Activated CD8-positive, alpha-beta memory T cell treated with anti-CD3 and anti-CD28 coated beads, Interleukin-2, amount 50 U/mL, for 24 hours (primary cell): ENCODE results near the gene ZBTB12.
"Not testable (repeated sequence)": the region's sequence is repeated elsewhere in the genome, so short reads cannot be mapped to it uniquely, and the experiment has no call there.

Experiments used
- DNase-seq: peaks from one replicate; pipeline ENCODE4 v3.0.0-alpha.2; 2020; ENCODE audit errors: extremely low read depth

ZBTB12 gene, protein sequence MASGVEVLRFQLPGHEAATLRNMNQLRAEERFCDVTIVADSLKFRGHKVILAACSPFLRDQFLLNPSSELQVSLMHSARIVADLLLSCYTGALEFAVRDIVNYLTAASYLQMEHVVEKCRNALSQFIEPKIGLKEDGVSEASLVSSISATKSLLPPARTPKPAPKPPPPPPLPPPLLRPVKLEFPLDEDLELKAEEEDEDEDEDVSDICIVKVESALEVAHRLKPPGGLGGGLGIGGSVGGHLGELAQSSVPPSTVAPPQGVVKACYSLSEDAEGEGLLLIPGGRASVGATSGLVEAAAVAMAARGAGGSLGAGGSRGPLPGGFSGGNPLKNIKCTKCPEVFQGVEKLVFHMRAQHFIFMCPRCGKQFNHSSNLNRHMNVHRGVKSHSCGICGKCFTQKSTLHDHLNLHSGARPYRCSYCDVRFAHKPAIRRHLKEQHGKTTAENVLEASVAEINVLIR

DNA sequence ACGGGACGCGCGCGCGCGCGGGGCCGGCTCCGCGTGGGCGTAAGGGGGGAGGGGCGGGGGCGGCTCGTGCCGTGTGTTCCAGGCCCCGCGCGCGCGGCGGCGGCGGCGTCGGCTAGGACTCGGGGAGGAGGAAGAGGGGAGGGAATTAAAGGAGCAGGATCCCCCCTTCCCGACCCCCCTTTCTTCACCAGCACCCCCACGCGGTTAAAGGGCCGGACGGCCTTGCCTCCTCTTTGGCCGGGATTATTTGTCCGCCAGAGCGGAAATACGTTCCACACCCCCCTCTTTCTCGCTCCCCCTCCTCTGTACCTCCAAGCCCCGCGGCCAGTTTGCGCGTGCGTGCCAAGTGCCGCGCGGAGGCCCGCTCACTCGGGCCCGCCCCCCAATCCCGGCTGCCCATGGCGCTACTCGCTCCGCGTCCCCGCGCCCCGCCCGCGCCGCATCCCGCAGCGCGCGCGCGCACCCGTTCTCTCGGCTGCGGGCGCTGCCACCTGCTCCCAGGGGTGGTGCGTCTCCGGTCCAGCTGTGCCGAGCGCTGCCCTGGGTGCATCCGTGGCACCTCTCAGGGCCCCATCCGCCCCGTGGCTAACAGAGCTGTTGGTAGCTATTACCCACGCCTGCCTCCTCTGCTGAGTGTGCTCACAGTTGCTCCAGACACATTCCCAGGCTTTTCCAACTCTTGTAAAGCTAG is at the start of gene ZBTB12:
Gene ZBTB12, minus strand, starts transcription at position 134 of the 691 bp plus-strand sequence. CDS start 781 bp downstream, outside the sequence.
- DNase-seq: peak; percentile 61

DNA sequence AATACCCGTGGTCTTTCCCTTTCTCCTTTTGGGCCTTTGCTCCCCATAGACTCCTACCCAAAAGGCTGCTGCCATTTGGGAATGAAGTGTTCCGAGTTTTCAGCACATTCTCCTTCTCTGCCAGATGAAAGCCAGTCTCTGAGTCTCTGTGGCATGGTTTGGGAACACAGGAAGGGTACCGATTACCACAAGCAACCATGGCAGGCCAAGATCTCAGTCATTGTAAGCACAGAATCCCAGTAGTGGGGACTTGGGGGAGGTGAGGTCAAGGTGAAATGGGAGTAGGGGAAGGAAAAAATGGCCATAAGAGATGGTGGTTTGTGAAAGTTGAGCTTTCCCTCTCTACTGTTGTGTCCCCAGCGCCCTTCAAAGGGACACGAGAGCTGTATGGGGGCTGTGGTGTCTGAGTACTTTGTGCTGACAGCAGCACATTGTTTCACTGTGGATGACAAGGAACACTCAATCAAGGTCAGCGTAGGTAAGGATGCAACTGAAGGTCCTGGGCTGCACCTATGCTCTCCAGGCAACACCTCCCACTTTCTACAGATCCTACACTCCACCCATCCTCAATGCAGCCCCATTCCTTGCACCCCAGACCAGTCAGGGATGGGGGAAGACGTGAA is 48.2 kb upstream of the ZBTB12 start:
- DNase-seq: no peak

DNA sequence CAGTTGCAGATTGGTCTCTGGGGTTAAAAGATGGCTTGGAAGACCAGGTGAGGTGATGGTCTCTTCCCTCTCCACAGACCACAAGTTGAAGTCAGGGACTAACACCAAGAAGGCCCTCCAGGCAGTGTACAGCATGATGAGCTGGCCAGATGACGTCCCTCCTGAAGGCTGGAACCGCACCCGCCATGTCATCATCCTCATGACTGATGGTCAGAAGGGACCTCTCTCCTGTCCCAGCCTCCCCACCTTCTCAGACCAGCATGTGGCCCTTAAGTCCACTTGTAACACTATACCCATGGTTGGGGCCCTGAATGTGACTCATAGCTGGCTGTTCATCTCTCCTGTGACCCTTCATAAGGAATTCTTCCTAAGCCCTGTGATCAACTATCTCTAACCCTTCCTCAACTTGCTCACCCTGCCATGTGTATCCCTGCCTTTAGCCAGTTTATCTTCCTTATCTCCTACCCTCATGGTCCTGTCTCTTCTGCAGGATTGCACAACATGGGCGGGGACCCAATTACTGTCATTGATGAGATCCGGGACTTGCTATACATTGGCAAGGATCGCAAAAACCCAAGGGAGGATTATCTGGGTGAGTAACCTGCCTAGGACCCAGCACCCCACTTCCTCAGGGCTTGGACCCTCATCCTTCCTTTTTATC is 47.0 kb upstream of the ZBTB12 start:
- DNase-seq: no peak

DNA sequence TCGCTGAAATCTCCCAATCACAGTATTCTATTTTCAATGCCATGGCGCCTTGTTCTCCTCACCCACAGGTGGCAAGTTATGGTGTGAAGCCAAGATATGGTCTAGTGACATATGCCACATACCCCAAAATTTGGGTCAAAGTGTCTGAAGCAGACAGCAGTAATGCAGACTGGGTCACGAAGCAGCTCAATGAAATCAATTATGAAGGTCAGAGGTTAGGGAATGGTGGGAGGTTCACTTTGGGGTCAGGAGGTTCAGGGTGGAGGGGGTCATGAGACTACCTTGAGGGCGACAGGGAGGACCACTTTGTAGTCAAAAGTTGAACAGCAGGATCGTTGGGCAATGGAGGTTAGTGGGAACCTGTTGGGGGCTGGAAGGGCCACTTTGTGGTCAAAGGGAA is 46.4 kb upstream of the ZBTB12 start:
- no peak for DNase-seq

DNA sequence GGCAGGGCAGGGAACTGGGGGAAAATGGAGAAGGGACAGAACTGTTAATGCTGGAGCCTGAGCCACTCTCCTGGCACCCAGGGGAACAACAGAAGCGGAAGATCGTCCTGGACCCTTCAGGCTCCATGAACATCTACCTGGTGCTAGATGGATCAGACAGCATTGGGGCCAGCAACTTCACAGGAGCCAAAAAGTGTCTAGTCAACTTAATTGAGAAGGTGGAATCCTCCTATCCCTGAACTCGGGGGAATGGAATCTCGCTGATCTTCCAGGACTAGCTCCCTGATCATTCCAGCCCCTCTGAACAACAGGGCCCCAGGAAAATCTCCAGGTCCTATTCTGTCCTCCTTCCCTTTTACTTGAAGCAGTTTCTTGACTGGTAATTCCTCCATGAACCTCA is 46.0 kb upstream of the ZBTB12 start:
- DNase-seq: no peak

DNA sequence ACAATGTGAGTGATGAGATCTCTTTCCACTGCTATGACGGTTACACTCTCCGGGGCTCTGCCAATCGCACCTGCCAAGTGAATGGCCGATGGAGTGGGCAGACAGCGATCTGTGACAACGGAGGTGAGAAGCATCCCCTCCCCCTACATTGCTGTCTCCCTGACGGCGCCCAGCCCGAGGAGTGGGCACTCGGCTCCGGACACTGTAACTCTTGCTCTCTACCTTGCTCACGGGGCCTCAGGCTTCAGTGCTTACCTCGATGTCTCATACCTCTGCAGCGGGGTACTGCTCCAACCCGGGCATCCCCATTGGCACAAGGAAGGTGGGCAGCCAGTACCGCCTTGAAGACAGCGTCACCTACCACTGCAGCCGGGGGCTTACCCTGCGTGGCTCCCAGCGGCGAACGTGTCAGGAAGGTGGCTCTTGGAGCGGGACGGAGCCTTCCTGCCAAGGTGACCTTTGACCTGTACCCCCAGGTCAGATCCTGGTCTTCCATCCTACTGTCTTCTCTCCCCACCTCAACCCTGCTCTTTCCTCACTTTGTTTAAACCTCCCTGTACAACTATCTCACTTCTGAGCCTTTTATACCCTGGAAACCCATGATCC is 45.3 kb upstream of the ZBTB12 start:
- no peak for DNase-seq

DNA sequence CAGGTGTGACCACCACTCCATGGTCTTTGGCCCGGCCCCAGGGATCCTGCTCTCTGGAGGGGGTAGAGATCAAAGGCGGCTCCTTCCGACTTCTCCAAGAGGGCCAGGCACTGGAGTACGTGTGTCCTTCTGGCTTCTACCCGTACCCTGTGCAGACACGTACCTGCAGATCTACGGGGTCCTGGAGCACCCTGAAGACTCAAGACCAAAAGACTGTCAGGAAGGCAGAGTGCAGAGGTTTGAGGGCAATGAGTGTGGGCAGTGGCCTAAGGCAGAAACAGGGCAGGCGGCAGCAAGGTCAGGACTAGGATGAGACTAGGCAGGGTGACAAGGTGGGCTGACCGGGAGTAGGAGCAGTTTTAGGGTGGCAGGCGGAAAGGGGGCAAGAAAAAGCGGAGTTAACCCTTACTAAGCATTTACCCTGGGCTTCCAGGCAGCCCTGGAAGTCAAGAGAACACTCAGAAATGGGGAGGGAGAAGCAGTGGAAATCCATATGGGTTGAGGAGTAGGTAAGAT is 44.5 kb upstream of the ZBTB12 start:
- no peak for DNase-seq

DNA sequence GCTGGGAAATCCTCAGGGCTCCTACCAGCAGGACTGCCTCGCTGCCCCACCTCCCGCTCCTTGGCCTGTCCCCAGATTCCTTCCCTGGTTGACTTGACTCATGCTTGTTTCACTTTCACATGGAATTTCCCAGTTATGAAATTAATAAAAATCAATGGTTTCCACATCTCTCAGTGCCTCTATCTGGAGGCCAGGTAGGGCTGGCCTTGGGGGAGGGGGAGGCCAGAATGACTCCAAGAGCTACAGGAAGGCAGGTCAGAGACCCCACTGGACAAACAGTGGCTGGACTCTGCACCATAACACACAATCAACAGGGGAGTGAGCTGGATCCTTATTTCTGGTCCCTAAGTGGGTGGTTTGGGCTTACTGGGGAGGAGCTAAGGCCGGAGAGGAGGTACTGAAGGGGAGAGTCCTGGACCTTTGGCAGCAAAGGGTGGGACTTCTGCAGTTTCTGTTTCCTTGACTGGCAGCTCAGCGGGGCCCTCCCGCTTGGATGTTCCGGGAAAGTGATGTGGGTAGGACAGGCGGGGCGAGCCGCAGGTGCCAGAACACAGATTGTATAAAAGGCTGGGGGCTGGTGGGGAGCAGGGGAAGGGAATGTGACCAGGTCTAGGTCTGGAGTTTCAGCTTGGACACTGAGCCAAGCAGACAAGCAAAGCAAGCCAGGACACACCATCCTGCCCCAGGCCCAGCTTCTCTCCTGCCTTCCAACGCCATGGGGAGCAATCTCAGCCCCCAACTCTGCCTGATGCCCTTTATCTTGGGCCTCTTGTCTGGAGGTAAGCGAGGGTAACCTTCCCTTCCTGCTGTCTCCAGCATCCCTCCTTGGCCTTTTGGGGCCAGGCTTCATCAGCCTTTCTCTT is 43.9 kb upstream of the ZBTB12 start, which contains the start of gene CFB:
Gene CFB, plus strand, starts transcription at position 589 of the 863 bp plus-strand sequence. Its CDS starts 127 bp downstream, at position 716.
- DNase-seq: no peak

DNA sequence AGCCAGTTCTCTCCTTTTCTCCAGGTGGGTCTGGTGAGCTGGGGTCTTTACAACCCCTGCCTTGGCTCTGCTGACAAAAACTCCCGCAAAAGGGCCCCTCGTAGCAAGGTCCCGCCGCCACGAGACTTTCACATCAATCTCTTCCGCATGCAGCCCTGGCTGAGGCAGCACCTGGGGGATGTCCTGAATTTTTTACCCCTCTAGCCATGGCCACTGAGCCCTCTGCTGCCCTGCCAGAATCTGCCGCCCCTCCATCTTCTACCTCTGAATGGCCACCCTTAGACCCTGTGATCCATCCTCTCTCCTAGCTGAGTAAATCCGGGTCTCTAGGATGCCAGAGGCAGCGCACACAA is 43.2 kb upstream of the ZBTB12 start:
- DNase-seq: no peak

DNA sequence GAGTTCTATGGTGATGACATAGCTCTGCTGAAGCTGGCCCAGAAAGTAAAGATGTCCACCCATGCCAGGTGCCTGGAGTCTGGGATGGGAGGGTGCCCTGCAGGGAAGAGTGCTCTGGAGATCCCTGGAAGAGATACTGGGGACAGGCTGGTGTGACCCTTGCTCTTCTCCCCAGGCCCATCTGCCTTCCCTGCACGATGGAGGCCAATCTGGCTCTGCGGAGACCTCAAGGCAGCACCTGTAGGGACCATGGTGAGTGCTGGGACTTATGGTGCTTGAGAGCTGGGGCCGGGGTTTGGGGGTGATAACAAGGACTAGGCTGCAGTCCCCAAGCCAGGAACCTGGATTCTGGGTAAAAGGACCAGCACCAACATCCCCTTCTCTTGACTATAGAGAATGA is 41.9 kb upstream of the ZBTB12 start:
- DNase-seq: no peak

DNA sequence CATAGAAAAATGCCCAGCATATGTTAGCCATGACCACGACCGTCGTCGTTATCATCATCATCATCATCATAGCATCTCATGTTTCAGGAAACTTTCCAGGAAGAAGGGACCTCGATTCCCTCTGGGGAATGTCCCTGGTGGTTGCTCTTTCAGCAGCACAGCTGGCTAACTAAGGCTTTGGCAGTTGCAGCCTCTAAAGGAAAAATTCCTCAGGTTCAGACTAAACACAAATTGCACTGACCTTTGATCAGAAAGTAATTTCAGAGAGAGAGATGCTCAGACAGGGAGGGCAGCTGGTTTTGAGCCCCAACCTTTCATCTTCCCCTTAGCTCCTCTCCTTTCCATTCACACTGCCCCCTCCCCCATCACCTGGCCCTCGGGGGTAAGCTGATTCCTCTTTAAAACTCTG is 38.4 kb upstream of the ZBTB12 start:
- no peak for DNase-seq

DNA sequence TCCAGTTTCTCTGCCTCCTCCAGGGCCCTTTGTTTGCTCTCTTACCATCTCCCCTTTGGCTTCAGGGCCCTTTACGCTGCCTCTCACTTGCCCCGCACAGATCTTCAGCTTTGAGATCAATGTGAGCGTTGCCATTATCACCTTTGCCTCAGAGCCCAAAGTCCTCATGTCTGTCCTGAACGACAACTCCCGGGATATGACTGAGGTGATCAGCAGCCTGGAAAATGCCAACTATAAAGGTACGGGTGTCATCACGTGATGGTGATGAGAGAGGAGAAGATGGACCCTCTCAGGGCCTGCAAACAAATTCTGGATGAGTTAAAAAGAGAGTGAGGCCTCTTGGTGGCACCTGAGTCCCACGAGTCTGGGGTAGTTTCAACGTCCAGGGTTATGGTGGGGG is 33.9 kb upstream of the ZBTB12 start:
- no peak for DNase-seq

DNA sequence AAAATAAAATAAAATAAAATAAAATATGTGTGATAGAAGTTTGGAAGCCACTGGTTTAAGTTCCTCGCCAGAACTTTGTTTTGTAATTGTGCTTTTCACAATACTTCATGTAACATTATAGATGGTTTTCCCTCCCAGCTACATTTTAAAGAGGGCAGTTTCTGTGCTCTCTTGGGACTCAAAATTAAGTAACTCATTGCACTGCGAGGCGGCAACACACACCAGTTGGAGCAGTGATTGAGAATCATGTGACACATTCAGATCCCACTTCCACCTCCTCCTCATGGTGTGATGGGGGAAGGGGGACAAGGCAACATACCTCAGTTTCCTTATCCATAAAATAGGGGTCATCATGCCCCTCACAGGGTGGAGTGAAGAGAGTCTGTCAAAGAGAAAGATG is 33.1 kb upstream of the ZBTB12 start:
- DNase-seq: no peak

DNA sequence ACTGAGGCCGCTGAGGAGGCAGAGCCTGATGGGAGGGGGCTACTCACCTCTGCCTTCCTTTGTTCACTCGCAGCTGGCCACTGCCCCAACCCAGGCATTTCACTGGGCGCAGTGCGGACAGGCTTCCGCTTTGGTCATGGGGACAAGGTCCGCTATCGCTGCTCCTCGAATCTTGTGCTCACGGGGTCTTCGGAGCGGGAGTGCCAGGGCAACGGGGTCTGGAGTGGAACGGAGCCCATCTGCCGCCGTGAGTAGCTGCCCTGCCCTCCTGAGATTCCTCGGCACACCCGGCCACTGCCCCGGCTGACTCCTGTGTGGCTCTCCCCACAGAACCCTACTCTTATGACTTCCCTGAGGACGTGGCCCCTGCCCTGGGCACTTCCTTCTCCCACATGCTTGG is 31.7 kb upstream of the ZBTB12 start:
- no peak for DNase-seq

DNA sequence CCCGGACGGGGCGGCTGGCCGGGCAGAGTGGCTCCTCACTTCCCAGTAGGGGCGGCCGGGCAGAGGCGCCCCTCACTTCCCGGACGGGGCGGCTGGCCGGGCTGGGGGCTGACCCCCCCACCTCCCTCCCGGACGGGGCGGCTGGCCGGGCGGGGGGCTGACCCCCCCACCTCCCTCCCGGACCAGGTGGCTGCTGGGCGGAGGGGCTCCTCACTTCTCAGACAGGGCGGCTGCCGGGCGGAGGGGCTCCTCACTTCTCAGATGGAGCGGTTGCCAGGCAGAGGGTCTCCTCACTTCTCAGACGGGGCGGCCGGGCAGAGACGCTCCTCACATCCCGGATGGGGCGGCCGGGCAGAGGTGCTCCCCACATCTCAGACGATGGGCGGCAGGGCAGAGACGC is 30.3 kb upstream of the ZBTB12 start:
- not testable (repeated sequence) for DNase-seq

DNA sequence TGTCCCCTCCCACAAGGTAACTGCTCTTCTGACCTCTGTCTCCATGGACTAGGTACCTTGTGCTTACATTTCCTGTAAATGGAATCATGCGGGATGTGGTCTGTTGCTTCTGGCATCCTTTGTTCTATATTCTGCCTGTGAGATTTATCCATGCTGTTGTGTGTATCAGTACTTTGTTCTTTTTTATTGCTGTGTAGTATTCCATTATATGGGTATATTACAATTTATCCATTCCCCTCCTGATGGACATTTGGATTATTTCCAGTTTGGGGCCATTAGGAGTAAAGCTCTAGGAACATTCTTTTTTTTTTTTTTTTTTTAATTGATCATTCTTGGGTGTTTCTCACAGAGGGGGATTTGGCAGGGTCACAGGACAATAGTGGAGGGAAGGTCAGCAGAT is 29.1 kb upstream of the ZBTB12 start:
- no peak for DNase-seq

DNA sequence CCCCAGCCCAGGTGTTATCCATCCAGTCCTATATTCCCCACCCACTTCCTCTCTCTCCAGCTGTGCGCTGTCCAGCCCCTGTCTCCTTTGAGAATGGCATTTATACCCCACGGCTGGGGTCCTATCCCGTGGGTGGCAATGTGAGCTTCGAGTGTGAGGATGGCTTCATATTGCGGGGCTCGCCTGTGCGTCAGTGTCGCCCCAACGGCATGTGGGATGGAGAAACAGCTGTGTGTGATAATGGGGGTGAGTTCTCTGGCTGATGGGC is 26.7 kb upstream of the ZBTB12 start:
- DNase-seq: no peak

DNA sequence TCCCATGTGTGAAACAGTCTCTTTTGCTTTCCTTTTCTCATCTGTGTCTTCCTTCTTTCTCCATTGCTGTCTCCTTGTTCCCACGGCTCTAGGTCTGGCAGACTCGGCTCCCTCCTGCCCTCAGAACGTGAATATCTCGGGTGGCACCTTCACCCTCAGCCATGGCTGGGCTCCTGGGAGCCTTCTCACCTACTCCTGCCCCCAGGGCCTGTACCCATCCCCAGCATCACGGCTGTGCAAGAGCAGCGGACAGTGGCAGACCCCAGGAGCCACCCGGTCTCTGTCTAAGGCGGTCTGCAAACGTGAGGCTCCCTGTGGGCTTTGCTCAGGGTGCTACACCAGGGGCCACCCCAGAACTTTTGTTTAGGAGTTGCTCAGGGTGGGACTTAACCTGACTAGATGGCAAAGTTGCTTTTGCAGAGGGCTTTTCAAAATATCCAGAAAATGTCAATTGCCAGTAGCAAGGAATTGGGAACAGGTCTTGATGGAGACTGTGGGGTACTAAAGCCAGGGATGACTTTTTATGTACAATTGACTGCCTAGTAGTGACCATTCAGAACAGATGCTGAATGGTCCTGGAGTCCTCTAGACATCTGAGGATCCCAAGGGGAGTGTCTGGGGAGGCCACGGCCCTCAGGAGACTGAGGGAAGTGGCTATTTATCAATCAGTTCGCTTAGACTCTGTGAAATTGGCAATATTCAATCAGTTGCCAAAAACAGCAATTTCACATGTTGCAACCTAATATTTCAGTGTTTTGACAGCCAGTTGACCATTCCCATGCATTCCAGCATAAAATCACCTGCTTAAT is 26.2 kb upstream of the ZBTB12 start:
- no peak for DNase-seq

DNA sequence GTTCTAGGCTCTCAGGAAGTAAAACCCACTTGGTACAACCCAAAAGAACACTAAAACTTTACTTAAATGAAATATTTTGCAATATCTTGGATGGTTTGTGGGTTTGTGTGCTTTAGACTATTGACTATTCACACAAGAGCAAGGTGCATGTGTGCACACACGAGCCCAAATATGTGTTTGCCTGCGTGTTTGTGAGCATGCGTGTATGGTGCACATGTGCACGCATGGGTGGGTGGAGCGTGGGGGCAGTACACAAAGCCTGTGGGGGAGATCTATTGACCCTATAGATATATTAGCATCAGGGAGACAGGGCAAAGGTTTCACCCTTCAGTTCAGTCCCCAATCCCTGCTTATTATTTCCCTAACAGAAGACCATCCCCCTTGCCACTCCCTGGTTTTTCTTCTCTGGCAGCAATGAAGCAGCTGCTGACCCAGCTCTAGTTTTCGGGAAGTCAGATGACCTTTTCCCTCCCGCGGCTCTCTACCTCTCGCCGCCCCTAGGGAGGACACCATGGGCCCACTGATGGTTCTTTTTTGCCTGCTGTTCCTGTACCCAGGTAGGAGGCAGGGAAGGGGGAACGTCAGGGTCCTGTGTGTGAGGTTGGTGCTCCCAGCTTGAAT is 25.5 kb upstream of the ZBTB12 start, which contains the start of gene C2:
Gene C2, plus strand, starts transcription at position 476 of the 621 bp plus-strand sequence. Its CDS starts 36 bp downstream, at position 512.
- DNase-seq: no peak
